OCI-LY1 (cell line): ENCODE measurements around the gene NSF.

ENCODE experiments used
- H2AFZ ChIP-seq: fragments of 200-600 bp; sonication (generic), shearing (Covaris generic); 2 replicates; pipeline ENCODE4 v1.6.0; 2014; ENCODE audit warnings: antibody characterized with exemption, mild to moderate bottlenecking, low read length
- H3F3A ChIP-seq: fragments of 200-600 bp; sonication (generic), shearing (Covaris generic); 2 replicates; pipeline ENCODE4 v1.6.0; 2014; ENCODE audit warnings: mild to moderate bottlenecking, antibody characterized with exemption, low read length, moderate library complexity; ENCODE audit not compliant: insufficient read depth
- H3K27ac ChIP-seq: fragments of 200-600 bp; sonication (generic); 2 replicates; pipeline ENCODE4 v1.5.1; 2014; ENCODE audit warnings: low read length, mixed run types, mild to moderate bottlenecking, low read depth; ENCODE audit not compliant: poor library complexity, severe bottlenecking
- H3K27me3 ChIP-seq: fragments of 200-600 bp; sonication (generic); 2 replicates; pipeline ENCODE4 v1.6.0; 2014; ENCODE audit warnings: antibody characterized with exemption, mild to moderate bottlenecking, low read length, moderate library complexity; ENCODE audit not compliant: insufficient read depth
- H3K36me3 ChIP-seq: fragments of 200-600 bp; sonication (generic); 2 replicates; pipeline ENCODE4 v1.6.1; 2014; ENCODE audit warnings: mild to moderate bottlenecking, antibody characterized with exemption, low read length, moderate library complexity, mixed read lengths; ENCODE audit not compliant: insufficient read depth
- H3K4me1 ChIP-seq: fragments of 200-600 bp; sonication (generic); 2 replicates; pipeline ENCODE4 v1.5.1; 2014; ENCODE audit warnings: mild to moderate bottlenecking, low read length, moderate library complexity; ENCODE audit not compliant: insufficient read depth, severe bottlenecking
- H3K4me2 ChIP-seq: fragments of 200-600 bp; sonication (generic), shearing (Covaris generic); 2 replicates; pipeline ENCODE4 v1.6.1; 2014; ENCODE audit warnings: low read length
- H3K4me3 ChIP-seq: fragments of 200-600 bp; sonication (generic); 2 replicates; pipeline ENCODE4 v1.5.1; 2014; ENCODE audit warnings: low read length, low read depth, mild to moderate bottlenecking, mixed read lengths; ENCODE audit not compliant: poor library complexity, severe bottlenecking
- H3K79me2 ChIP-seq: fragments of 200-600 bp; shearing (Covaris generic); 2 replicates; pipeline ENCODE4 v1.6.1; 2016; ENCODE audit warnings: mixed run types, low read length, mixed read lengths; ENCODE audit not compliant: insufficient read depth
- H3K9ac ChIP-seq: fragments of 200-600 bp; sonication (generic), shearing (Covaris generic); 2 replicates; pipeline ENCODE4 v1.6.1; 2014; ENCODE audit warnings: mild to moderate bottlenecking, low read length, mixed read lengths
- H3K9me2 ChIP-seq: fragments of 200-600 bp; sonication (generic), shearing (Covaris generic); 2 replicates; pipeline ENCODE4 v1.6.1; 2014; ENCODE audit warnings: low read depth, mild to moderate bottlenecking, low read length, mixed read lengths
- H3K9me3 ChIP-seq: fragments of 200-600 bp; shearing (Covaris generic); 2 replicates; pipeline ENCODE4 v1.6.1; 2014; ENCODE audit warnings: low read length, mixed read lengths
- H4K20me1 ChIP-seq: fragments of 200-600 bp; sonication (generic), shearing (Covaris generic); 2 replicates; pipeline ENCODE4 v1.6.0; 2016; ENCODE audit warnings: mild to moderate bottlenecking, low read length; ENCODE audit not compliant: insufficient read depth
- EZH2 ChIP-seq: fragments of 200-600 bp; sonication (generic), shearing (Covaris generic); IDR thresholded peaks from 2 replicates; pipeline ENCODE4 v1.8.0; 2017; ENCODE audit warnings: borderline replicate concordance, mixed run types, mild to moderate bottlenecking, antibody characterized with exemption, low read length, moderate library complexity, mixed read lengths
- TF ChIP-seq, protein P1 (sequence below): fragments of 200-600 bp; sonication (generic), shearing (Covaris generic); IDR thresholded peaks from 2 replicates; pipeline ENCODE4 v1.5.1; 2017; ENCODE audit warnings: mild to moderate bottlenecking, antibody characterized with exemption, low read length, moderate library complexity, mixed read lengths

Gene NSF

DNA sequence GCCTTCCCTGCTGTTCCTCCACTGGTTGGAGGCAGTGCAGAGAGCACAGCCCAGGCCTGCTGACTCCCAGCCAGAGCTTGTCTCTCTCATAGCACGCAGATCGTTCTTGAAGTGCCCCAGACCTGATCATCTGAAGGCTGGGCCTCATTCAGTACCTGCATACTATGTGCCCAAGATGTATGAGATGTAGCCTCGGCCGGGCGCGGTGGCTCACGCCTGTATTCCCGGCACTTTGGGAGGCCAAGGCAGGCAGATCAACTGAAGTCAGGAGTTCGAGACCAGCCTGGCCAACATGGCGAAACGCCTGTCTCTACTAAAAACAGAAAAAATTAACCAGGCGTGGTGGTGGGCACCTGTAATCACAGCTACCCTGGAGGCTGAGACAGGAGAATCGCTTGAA is 197.0 kb downstream of the NSF start:
- no peak overlapping the region for H3K9ac ChIP-seq
- no peak overlapping the region for H2AFZ ChIP-seq
- no peaks in the 10 kb centered on the region; the same call in 1 of the 2 replicates for H3K27me3 ChIP-seq
- H3K4me1 ChIP-seq, result peaks cover 3% of the 10 kb centered on the region
- no peaks in the 10 kb centered on the region for H3K9me3 ChIP-seq
- no peak overlapping the region for H3K4me3 ChIP-seq
- TF ChIP-seq, protein P1, sequence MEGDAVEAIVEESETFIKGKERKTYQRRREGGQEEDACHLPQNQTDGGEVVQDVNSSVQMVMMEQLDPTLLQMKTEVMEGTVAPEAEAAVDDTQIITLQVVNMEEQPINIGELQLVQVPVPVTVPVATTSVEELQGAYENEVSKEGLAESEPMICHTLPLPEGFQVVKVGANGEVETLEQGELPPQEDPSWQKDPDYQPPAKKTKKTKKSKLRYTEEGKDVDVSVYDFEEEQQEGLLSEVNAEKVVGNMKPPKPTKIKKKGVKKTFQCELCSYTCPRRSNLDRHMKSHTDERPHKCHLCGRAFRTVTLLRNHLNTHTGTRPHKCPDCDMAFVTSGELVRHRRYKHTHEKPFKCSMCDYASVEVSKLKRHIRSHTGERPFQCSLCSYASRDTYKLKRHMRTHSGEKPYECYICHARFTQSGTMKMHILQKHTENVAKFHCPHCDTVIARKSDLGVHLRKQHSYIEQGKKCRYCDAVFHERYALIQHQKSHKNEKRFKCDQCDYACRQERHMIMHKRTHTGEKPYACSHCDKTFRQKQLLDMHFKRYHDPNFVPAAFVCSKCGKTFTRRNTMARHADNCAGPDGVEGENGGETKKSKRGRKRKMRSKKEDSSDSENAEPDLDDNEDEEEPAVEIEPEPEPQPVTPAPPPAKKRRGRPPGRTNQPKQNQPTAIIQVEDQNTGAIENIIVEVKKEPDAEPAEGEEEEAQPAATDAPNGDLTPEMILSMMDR, result no peak
- no peak for TF ChIP-seq EZH2
- H3K4me2 ChIP-seq, result no peak overlapping the region
- H3K36me3 ChIP-seq, result no peaks in the 10 kb centered on the region; the same call in 1 of the 2 replicates
- no peaks in the 10 kb centered on the region for H4K20me1 ChIP-seq
- H3K27ac ChIP-seq, result no peak overlapping the region
- no peaks in the 10 kb centered on the region for H3K79me2 ChIP-seq
- H3F3A ChIP-seq, result no peaks in the 10 kb centered on the region
- H3K9me2 ChIP-seq, result no peaks in the 10 kb centered on the region

DNA sequence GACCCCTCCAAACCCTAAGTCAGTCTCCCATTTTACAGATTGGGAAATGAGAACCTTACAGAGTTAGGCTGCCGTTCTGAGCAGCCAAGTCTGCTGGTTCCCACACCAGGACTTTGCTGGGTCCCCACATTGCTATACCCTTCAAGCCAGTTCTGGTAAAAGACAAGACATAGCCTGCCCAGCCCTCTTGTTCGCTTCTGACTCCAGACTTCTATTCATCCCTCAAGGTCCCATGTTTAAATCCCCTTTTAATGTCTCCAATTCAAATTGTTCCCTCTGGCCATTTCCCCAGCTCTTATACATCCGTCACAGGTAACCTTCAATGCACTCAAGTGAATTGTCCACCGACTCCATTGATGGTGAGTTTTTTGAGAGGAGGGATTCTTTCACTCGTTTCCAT is 197.8 kb downstream of the NSF start:
- Histone ChIP-seq H3K36me3 (no peaks in the 10 kb centered on the region; the same call in 1 of the 2 replicates), H4K20me1 (no peaks in the 10 kb centered on the region), H3K4me2 (no peak overlapping the region), H3F3A (no peaks in the 10 kb centered on the region), H3K9me2 (no peaks in the 10 kb centered on the region), H3K9me3 (no peaks in the 10 kb centered on the region), H3K27me3 (no peaks in the 10 kb centered on the region; the same call in 1 of the 2 replicates), H2AFZ (no peak overlapping the region), H3K79me2 (no peaks in the 10 kb centered on the region), H3K9ac (no peak overlapping the region), H3K4me3 (no peak overlapping the region), H3K4me1 (no peaks in the 10 kb centered on the region), H3K27ac (no peak overlapping the region)
- TF ChIP-seq, protein P1, result no peak
- TF ChIP-seq EZH2, result no peak

DNA sequence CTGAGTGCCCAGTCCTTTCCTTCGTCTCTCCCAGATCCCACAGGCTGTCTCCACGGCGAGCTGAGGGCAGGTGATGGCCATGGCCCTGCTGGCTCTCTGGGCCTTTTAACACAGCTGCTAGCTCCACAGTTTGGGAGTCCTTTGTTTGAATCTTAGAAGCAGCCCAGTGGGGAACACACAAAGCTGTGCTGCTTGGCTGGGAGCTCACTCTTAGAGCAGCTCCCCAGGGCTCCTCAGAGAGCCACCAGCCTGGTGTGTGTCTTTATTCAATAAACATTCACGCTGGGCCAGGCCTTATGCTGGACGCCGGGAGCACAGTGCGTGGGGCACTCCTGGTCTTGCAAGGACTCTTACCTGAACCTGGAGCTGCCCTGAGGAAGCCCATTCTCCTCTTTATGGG is 198.3 kb downstream of the NSF start:
- Histone ChIP-seq H3K79me2 (no peaks in the 10 kb centered on the region), H3F3A (no peaks in the 10 kb centered on the region), H3K9ac (no peak overlapping the region), H3K4me1 (no peaks in the 10 kb centered on the region), H3K9me3 (no peaks in the 10 kb centered on the region), H3K4me2 (no peak overlapping the region), H4K20me1 (no peaks in the 10 kb centered on the region), H3K9me2 (no peaks in the 10 kb centered on the region), H3K27ac (no peak overlapping the region), H3K27me3 (no peaks in the 10 kb centered on the region; the same call in 1 of the 2 replicates), H3K4me3 (no peak overlapping the region), H3K36me3 (no peaks in the 10 kb centered on the region; the same call in 1 of the 2 replicates), H2AFZ (no peak overlapping the region)
- TF ChIP-seq, protein P1, result no peak
- no peak for TF ChIP-seq EZH2
